HG03135 (cell line): ENCODE results near the gene SBF2.
A peak's percentile ranks its signal among the peaks of the same experiment; 100 is the strongest.
"Not testable (repeated sequence)": the region's sequence is repeated elsewhere in the genome, so short reads cannot be mapped to it uniquely, and the experiment has no call there.

Experiments
- ATAC-seq: cut with Tn5 transposase; IDR thresholded peaks from one replicate; pipeline ENCODE4 v1.9.1; 2021; ENCODE audit warnings: mild to moderate bottlenecking, moderate library complexity; ENCODE audit not compliant: unreplicated experiment

Gene SBF2

GRCh38 chr11:10122326-10123197 lies 171.5 kb downstream of the SBF2 start:
- no peak for ATAC-seq

- ATAC-seq = no peak
Measured at GRCh38 chr11:10118865-10119264, 175.2 kb downstream of the SBF2 start.

GRCh38 chr11:10117709-10118351 lies 176.2 kb downstream of the SBF2 start:
- no peak for ATAC-seq

- no peak for ATAC-seq
Measured at GRCh38 chr11:10116588-10116987, 177.4 kb downstream of the SBF2 start.

- no peak for ATAC-seq
Measured at GRCh38 chr11:10114593-10115404, 179.2 kb downstream of the SBF2 start.

- ATAC-seq = no peak
Measured at GRCh38 chr11:10113852-10114251, 180.2 kb downstream of the SBF2 start.

GRCh38 chr11:10109806-10110205 lies 184.2 kb downstream of the SBF2 start:
- ATAC-seq = no peak

- ATAC-seq = no peak
Measured at GRCh38 chr11:10108915-10109680, 184.9 kb downstream of the SBF2 start.

GRCh38 chr11:10107497-10107896 lies 186.5 kb downstream of the SBF2 start:
- ATAC-seq = no peak

- no peak for ATAC-seq
Measured at GRCh38 chr11:10097615-10098014, 196.4 kb downstream of the SBF2 start.

GRCh38 chr11:10096987-10097386 lies 197.0 kb downstream of the SBF2 start:
- ATAC-seq = no peak

- ATAC-seq = no peak
Measured at GRCh38 chr11:10095412-10096208, 198.4 kb downstream of the SBF2 start.

- no peak for ATAC-seq
Measured at GRCh38 chr11:10092426-10092825, 201.6 kb downstream of the SBF2 start.

GRCh38 chr11:10091314-10092045 lies 202.5 kb downstream of the SBF2 start:
- no peak for ATAC-seq

GRCh38 chr11:10087923-10088225 lies 206.1 kb downstream of the SBF2 start:
- ATAC-seq = not testable (repeated sequence)

- ATAC-seq = no peak
Measured at GRCh38 chr11:10087186-10087922, 206.7 kb downstream of the SBF2 start.

- ATAC-seq = no peak
Measured at GRCh38 chr11:10080138-10080537, 213.9 kb downstream of the SBF2 start.

- peak; percentile 79 for ATAC-seq
Measured at GRCh38 chr11:10076458-10077141, 217.4 kb downstream of the SBF2 start.
